Stimulated activated memory B cell treated with anti-CD40 and anti-IgM and Interleukin-4, amounts not matched to agents 10 μg/mL and 1 μg/mL and 100 μg/mL, for 72 hours (primary cell): ENCODE measurements around the gene LONP1.
"Not testable (repeated sequence)": the region's sequence is repeated elsewhere in the genome, so short reads cannot be mapped to it uniquely, and the experiment has no call there.

ENCODE experiments used
- ATAC-seq: fragments of 150-1000 bp; cut with Tn5 transposase; 2 replicates; pipeline ENCODE4 v1.10.0; 2021
- H3K27ac Mint-ChIP-seq: one replicate; pipeline ENCODE4 v1.8.0; 2022; ENCODE audit warnings: mild to moderate bottlenecking, mixed read lengths
- H3K27me3 Mint-ChIP-seq: one replicate; pipeline ENCODE4 v1.8.0; 2022; ENCODE audit warnings: mixed read lengths
- H3K36me3 Mint-ChIP-seq: one replicate; pipeline ENCODE4 v1.8.0; 2022; ENCODE audit warnings: mixed read lengths
- H3K4me1 Mint-ChIP-seq: one replicate; pipeline ENCODE4 v1.8.0; 2022; ENCODE audit warnings: mixed read lengths
- H3K4me3 Mint-ChIP-seq: one replicate; pipeline ENCODE4 v1.8.0; 2022; ENCODE audit warnings: mild to moderate bottlenecking, moderate library complexity, mixed read lengths
- H3K9me3 Mint-ChIP-seq: one replicate; pipeline ENCODE4 v1.8.0; 2022; ENCODE audit warnings: mixed read lengths

Gene LONP1

DNA sequence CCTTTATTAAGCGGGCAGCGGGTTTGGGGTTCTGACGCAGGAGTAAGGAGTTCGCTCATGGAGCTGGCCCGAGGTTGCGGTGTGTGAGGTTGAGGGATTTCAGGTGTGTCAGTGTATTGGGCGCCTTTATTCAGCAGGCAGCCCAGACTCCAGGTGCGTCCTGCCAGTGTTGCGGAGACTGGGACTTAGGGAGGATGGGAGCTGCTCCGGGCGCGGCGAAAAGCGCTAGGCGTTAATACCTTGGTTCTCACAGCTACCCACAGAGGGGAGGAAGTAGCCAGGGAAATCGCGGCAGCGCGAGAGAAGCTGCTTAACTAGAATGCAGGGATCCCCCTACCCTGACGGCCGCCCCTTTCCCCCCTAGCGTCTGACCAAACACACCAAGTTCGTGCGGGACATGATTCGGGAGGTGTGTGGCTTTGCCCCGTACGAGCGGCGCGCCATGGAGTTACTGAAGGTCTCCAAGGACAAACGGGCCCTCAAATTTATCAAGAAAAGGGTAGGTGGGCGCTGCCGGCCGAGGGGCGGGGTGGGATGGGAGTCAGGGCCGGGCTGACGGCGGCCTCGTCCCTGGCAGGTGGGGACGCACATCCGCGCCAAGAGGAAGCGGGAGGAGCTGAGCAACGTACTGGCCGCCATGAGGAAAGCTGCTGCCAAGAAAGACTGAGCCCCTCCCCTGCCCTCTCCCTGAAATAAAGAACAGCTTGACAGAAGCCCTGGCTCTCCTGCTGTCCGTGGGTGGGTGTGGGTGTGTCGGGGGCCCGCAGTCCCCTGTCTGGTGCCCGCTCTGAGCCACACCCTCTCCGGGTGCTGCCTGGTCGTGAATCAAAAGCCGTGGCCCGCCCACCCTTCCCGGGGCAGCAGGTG, 28.8 kb downstream of the LONP1 start:
- Mint-ChIP-seq H3K27ac (peak overlapping the region; percentile 97), H3K36me3 (peaks cover 42% of the 10 kb centered on the region), H3K27me3 (no peaks in the 10 kb centered on the region), H3K4me3 (peak overlapping the region; percentile 96), H3K4me1 (peaks cover 55% of the 10 kb centered on the region), H3K9me3 (no peaks in the 10 kb centered on the region)
- ATAC-seq: no peak

DNA sequence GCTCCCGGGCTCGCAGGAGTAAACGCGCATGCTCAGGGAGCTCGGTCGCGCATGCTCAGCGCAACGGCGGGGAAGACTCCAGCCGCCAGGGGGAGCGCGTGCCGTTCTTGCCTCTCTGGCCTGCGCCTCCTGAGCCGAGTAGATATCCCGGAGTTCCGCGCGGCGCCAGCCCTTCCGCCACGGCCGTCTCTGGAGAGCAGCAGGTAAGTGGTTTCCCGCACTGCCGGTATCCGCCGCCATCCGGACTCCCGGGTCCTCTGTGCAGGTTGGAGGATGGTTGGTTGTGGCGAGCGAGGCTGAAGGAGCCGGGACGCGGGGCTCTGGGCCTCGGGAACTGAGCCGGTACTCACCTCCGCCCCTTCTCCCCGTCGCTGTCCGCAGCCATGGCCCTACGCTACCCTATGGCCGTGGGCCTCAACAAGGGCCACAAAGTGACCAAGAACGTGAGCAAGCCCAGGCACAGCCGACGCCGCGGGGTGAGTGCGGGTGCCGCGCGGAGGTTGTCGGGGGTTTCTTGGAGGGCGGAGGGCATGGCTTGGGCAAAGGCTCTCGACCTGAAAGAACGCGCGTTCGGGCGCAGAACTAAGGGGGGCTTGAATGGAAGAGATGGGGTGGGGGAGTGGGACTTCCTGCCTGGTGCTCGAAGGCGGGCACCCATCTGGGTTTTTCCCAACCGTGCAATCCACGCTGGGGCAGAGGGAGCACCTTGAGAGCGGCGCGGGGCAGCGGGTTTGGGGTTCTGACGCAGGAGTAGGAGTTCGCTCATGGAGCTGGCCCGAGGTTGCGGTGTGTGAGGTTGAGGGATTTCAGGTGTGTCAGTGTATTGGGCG, 29.6 kb downstream of the LONP1 start, which contains the start of gene RPL36:
Gene RPL36, plus strand, starts transcription at position 171 of the 830 bp plus-strand sequence. Its CDS starts 213 bp downstream, at position 384.
- no peaks in the 10 kb centered on the region for H3K9me3 Mint-ChIP-seq
- H3K36me3 Mint-ChIP-seq: peaks cover 42% of the 10 kb centered on the region
- peak within 1 kb of the TSS; percentile 97 for H3K27ac Mint-ChIP-seq
- H3K27me3 Mint-ChIP-seq: no peaks in the 10 kb centered on the region
- peaks cover 54% of the 10 kb centered on the region for H3K4me1 Mint-ChIP-seq
- ATAC-seq: peak; percentile 75
- peak within 1 kb of the TSS; percentile 96 for H3K4me3 Mint-ChIP-seq

DNA sequence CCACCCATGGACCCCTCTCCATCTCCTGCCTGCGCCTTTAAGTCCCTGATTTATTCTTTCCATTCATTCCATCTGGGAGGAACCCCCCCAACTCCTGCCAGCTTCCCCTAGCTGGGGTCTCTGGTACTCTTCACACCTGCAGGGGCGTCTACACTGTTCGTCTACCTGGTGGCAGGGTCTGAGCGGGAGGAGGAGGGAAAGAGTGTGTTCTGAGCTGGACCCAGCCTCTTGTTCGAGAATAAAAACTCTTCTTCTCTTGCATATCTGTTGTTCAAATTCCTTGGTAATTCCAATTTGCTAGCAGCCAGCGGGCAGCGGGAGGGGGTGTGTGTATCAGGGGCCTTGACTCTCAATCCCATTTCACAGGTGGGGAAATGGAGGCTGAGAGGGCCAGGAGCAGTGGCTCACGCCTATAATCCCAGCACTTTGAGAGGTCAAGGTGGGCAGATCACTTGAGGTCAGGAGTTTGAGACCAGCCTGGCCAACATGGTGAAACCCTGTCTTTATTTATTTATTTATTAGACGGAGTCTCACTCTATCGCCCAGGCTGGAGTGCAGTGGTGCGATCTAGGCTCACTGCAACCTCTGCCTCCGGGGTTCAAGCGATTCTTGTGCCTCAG, 31.6 kb downstream of the LONP1 start:
- ATAC-seq, H3K27me3 Mint-ChIP-seq, H3K9me3 Mint-ChIP-seq: not testable (repeated sequence)
- peaks cover 24% of the 10 kb centered on the region for H3K36me3 Mint-ChIP-seq
- H3K4me1 Mint-ChIP-seq: peaks cover 39% of the 10 kb centered on the region
- H3K4me3 Mint-ChIP-seq: peak overlapping the region; percentile 67
- H3K27ac Mint-ChIP-seq: peak overlapping the region; percentile 22

DNA sequence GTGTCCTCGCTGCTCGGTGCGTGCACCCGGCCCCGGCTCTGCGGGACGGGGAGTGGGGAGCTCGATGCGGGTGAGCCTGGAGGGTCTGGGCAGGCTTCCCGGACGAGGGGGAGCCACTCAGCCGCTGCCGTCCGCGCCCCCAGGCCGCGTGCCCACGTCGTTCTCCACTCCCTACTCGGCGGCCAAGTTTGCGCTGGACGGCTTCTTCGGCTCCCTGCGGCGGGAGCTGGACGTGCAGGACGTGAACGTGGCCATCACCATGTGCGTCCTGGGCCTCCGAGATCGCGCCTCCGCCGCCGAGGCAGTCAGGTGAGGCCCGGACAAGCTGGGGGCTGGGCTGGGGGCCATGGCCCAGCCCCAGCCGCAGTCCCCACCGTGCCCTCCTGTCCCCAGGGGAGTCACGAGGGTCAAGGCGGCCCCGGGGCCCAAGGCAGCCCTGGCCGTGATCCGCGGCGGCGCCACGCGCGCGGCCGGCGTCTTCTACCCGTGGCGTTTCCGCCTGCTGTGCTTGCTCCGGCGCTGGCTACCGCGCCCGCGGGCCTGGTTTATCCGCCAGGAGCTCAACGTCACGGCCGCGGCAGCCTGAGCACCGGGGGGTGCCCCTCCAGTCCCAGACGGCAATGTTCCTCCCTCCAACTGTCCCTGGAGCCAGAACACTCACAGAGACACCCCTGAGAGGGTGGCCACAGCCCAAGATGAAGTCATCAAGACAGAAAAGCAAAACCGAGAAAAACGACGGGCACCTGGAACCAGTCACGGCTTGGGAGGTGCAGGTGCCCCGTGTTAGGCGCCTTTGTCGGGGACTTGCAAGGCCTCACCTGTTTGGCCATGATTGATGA, 32.4 kb downstream of the LONP1 start:
- H3K27me3 Mint-ChIP-seq: no peaks in the 10 kb centered on the region
- no peak for ATAC-seq
- H3K27ac Mint-ChIP-seq: peak overlapping the region; percentile 89
- H3K36me3 Mint-ChIP-seq: peaks cover 16% of the 10 kb centered on the region
- no peaks in the 10 kb centered on the region for H3K9me3 Mint-ChIP-seq
- peaks cover 31% of the 10 kb centered on the region for H3K4me1 Mint-ChIP-seq
- peak overlapping the region; percentile 83 for H3K4me3 Mint-ChIP-seq

DNA sequence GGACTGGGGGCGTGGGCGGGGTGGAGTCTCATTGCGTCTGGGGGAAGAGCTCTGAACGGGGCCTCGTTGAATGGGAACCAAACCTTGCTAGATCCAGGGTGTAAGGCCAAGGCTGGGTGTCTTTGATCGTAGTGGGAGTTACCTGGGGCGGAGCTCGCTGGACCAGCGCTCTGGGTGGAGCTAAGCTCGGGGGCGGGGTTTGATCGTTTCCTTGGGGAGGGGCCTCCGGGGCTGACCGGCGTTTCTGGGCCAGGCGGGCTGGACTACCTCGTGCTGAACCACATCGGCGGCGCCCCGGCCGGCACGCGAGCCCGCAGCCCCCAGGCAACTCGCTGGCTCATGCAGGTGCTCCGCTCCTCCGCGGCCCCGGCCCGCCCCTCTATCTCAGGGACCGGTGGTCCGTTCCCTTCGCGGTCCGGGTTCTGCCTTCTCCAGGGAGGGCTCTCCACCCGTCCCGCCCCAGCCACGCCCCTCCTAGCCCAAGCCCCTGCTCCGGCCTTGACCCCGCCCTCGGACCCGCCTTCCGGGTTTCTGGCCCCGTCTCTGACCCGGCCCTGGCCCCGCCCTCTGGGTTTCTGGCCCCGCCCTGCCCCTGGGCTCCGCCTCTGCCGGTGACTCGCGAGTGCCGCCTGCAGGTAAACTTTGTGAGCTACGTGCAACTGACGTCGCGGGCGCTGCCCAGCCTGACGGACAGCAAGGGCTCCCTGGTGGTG, 33.1 kb downstream of the LONP1 start:
- Mint-ChIP-seq H3K9me3 (no peaks in the 10 kb centered on the region), H3K36me3 (peaks cover 11% of the 10 kb centered on the region), H3K4me3 (peak overlapping the region; percentile 83), H3K27me3 (no peaks in the 10 kb centered on the region), H3K4me1 (peaks cover 33% of the 10 kb centered on the region), H3K27ac (peak overlapping the region; percentile 89)
- ATAC-seq: peak; percentile 84

DNA sequence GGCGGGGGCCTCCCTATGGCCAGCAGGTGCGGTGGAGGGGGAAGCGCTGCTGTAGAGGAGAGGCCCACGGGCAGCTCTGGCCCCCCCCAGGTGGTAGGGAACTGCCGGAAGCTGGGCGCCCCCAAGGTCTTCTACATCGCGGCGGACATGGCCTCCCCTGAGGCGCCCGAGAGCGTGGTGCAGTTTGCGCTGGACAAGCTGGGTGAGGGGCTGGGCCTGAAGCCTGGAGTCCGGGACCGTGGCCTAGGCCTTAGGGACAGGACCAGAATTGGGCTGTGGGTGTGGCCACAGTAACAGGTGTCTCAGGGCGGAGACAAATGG, 33.7 kb downstream of the LONP1 start:
- peak overlapping the region; percentile 83 for H3K4me3 Mint-ChIP-seq
- H3K9me3 Mint-ChIP-seq: peaks cover 4% of the 10 kb centered on the region
- peaks cover 11% of the 10 kb centered on the region for H3K36me3 Mint-ChIP-seq
- peak overlapping the region; percentile 89 for H3K27ac Mint-ChIP-seq
- ATAC-seq: no peak
- H3K4me1 Mint-ChIP-seq: peaks cover 38% of the 10 kb centered on the region
- no peaks in the 10 kb centered on the region for H3K27me3 Mint-ChIP-seq

DNA sequence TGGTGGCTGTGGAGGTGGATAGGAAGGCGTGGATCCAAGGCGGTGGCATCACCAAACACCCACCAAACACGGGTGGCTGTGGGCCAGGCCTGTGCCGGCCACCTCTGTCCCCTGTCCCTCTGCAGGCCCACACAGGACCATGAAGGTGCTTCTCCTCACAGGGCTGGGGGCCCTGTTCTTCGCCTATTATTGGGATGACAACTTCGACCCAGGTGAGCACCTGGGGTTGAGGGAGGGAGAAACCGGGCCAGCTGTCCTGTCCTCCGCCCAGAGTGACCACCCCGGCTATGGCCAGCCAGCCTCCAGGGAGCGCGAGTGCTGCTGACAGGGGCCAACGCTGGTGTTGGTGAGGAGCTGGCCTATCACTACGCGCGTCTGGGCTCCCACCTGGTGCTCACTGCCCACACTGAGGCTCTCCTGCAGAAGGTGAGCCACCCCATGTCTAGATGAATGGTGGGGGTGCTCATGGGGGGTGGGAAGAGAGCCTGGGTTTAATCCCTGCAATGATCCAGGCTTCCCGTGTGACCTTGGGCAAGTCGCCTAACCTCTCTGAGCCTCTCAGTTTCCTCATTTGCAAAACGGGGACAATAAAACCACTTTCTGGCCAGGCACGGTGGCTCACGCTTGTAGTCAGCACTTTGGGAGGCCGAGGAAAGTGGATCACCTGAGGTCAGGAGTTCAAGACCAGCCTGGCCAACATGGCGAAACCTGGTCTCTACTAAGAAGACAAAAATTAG, 35.1 kb downstream of the LONP1 start:
- H3K4me1 Mint-ChIP-seq: peaks cover 27% of the 10 kb centered on the region
- H3K36me3 Mint-ChIP-seq: no peaks in the 10 kb centered on the region
- no peak overlapping the region for H3K4me3 Mint-ChIP-seq

DNA sequence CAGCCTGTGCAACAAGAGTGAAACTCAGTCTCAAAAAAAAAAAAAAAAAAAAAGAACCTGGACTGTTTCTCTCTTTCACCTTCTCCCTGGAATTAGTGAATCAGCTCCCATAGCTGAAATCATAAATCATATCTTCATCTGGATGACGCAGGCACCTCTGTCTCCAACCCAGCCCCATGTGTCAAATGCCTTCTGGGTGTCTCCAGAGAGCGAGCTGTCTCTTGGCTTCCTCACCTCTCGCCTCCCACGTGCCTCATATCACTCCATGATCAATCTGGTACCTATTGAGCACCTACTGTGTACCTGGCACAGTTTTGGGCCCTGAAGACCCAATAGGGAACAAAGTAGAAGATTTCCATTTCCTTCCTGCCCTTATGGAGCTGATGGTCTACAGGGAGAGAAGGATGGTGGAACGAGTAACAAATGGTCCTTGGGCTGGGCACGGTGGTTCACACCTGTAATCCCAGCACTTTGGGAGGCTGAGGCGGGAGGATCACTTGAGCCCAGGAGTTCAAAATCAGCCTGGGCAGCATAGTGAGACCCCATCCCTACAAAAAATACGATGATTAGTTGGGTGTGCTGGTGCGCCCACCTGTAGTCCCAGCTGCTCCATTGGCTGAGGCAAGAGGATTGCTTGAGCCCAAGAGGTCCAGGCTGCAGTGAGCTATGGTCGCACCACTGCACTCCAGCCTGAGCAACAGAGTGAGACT, 36.6 kb downstream of the LONP1 start:
- H3K4me1 Mint-ChIP-seq: peaks cover 31% of the 10 kb centered on the region
- no peak overlapping the region for H3K27ac Mint-ChIP-seq
- no peak overlapping the region for H3K4me3 Mint-ChIP-seq
- ATAC-seq: no peak
- no peaks in the 10 kb centered on the region for H3K36me3 Mint-ChIP-seq
- H3K9me3 Mint-ChIP-seq: peaks cover 5% of the 10 kb centered on the region
- no peaks in the 10 kb centered on the region for H3K27me3 Mint-ChIP-seq

More for the DNA sequence above, 35.1 kb downstream of the LONP1 start:
- H3K27ac Mint-ChIP-seq: no peak overlapping the region
- peaks cover 5% of the 10 kb centered on the region for H3K9me3 Mint-ChIP-seq
- no peak for ATAC-seq
- H3K27me3 Mint-ChIP-seq: no peaks in the 10 kb centered on the region

DNA sequence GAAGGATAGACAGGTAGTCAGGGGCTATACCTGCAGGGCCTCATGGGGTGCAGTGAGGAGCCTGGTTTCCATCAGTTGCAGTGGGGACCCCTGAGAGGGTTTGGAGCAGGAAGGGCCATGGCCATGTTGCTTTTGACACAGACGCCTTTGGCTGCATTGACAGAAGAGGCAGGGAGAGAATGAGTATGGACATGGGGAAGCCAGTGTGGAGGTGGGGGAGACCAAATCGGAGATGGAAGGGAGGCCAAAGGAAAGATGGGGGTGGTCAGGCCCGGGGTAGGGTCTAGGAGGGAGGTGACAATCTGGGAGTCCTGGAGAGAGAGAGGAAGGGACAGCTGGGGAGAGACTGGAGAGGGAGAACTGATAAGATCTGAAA, 37.9 kb downstream of the LONP1 start:
- Mint-ChIP-seq H3K36me3 (no peaks in the 10 kb centered on the region), H3K4me3 (peak overlapping the region; percentile 77), H3K27me3 (no peaks in the 10 kb centered on the region), H3K27ac (peak overlapping the region; percentile 16), H3K9me3 (peaks cover 5% of the 10 kb centered on the region), H3K4me1 (peaks cover 31% of the 10 kb centered on the region)
- no peak for ATAC-seq

DNA sequence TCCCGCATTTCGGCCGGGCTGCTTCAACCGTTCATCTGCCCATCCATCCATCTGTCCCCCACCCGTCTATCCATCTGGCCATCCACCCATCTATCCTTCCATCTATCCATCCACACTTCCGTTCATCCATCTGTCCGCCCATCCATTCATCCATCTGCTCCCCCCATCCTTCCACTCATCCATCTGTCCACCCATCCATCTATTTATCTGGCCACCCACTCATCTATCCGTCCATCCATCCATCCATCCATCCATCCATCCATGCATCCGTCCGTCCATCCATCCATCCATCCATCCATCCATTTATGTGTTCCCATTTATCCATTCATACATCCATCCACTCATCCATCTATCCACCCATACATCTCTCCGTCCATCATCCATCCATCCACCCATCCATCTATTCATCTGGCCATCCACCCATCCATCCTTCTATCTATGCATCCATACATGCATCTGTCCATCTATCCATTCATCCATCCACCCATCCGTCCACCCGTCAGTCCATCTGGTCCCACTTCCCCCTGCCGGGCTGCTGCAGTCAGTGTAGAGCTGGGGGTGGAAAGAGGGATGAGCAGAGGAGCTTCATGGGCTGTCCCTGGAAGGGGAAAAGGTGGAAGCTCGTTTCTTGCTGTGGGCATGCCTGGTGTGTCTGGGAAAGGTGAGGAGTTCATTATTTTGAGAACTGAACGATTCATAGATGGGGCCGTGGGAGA, 38.4 kb downstream of the LONP1 start:
- Mint-ChIP-seq H3K4me3 (peak overlapping the region; percentile 77), H3K4me1 (peaks cover 30% of the 10 kb centered on the region), H3K27me3 (no peaks in the 10 kb centered on the region), H3K36me3 (no peaks in the 10 kb centered on the region), H3K9me3 (peaks cover 5% of the 10 kb centered on the region), H3K27ac (peak overlapping the region; percentile 16)
- no peak for ATAC-seq

DNA sequence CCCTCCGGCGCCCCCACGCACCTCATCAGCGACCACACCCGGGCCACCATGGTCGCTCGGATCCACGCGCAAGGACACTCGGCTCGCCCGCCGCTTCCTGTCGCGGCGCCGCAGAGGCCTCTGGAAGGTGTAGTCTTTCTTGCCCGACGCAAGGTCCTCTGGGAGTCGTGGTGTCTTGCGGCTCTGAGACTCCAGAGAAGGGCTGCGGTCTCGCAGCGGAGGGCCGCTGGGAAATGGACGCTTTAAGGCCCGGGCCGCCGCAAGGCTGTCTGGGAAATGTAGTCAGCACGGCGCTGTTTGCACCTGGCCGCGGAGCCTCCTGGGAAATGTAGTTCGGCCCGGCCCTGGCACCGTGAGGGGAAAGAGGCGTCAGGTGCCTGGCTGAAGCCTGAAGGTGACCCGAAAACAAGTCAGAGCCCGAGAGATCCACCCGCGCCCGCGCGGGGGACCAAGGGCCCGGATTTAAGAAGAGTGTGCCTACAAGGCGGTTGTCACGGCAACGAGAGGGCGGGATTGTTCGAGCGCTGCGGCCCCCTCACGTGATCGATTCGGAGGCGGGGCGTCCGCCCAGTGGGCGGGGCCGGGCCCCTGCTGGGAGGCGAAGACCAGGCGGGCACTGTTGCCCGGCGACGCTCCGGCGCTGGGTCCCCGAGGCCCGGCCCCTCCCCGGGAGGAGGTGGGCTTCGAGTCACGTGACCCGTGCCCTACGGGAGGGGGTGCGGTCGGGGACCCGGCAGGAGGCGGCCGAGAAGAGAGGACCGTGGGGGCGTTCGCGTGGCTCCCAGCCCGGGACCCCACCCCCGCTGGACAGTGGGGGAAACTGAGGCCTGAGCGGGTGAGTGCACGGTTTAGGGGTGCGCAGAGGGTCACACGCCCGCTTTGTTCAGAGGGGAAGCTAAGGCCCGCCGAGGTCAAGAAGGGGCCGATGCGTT, 39.2 kb downstream of the LONP1 start, which contains the start of the genes HSD11B1L and MICOS13:
Gene HSD11B1L, plus strand, starts transcription at position 591 of the 932 bp plus-strand sequence. CDS start 3,806 bp downstream, outside the sequence.
Gene MICOS13, minus strand, starts transcription at position 80 of the 932 bp plus-strand sequence. Its CDS starts 30 bp downstream, at position 50.
- Mint-ChIP-seq H3K4me3 (peak within 1 kb of the TSS; percentile 77), H3K9me3 (peaks cover 5% of the 10 kb centered on the region), H3K36me3 (no peaks in the 10 kb centered on the region), H3K4me1 (peaks cover 22% of the 10 kb centered on the region), H3K27me3 (no peaks in the 10 kb centered on the region), H3K27ac (peak within 1 kb of the TSS; percentile 88)
- peak; percentile 96 for ATAC-seq

DNA sequence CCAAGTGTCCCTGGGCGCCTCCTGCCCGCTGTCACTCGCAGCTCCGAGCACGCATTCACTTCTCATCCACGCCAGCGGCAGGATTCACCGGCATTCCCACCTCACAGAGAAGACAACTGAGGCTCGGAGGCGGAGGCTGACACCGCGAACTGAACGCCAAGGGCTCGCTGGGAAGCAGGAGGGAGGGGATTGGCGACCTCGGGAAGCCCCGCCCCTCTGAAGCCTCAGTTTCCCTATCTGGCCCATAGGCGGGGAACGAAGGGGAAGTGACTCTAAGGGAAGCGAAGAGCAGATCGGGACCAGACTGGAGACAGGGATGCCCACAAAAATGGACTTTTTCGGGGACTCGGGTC, 39.9 kb downstream of the LONP1 start:
- peaks cover 22% of the 10 kb centered on the region for H3K4me1 Mint-ChIP-seq
- ATAC-seq: no peak
- no peaks in the 10 kb centered on the region for H3K27me3 Mint-ChIP-seq
- peak overlapping the region; percentile 88 for H3K27ac Mint-ChIP-seq
- peak overlapping the region; percentile 74 for H3K4me3 Mint-ChIP-seq
- no peaks in the 10 kb centered on the region for H3K36me3 Mint-ChIP-seq
- H3K9me3 Mint-ChIP-seq: peaks cover 5% of the 10 kb centered on the region
